GM12878 (cell line): ENCODE data around the gene BCAS3.

Source experiments
- CTCF ChIP-seq, 3 experiments: IDR thresholded peaks in 2 of 3; conservative IDR thresholded peaks in 1 of 3; 2 replicates each; pipeline ENCODE4 v1.5.1; 2011; ENCODE audit warnings: low read depth in 3 of 3, low read length in 3 of 3, mild to moderate bottlenecking in 3 of 3, control low read depth in 2 of 3, moderate library complexity in 2 of 3, inconsistent platforms in 1 of 3, mixed read lengths in 1 of 3; ENCODE audit not compliant: control insufficient read depth in 2 of 3, insufficient read depth in 1 of 3; ENCODE audit errors: extremely low read depth in 1 of 3
- FOS ChIP-seq: IDR thresholded peaks from 3 replicates; pipeline ENCODE4 v1.6.1; 2011; ENCODE audit warnings: borderline replicate concordance; ENCODE audit not compliant: insufficient read length; ENCODE audit errors: extremely low read depth
- KAT2A ChIP-seq: conservative IDR thresholded peaks from 2 replicates; pipeline ENCODE4 v1.6.1; 2011; ENCODE audit warnings: low read depth, low read length; ENCODE audit not compliant: control insufficient read depth
- KDM1A ChIP-seq: fragments of 200-600 bp; sonication (generic); IDR thresholded peaks from 2 replicates; pipeline ENCODE4 v1.6.1; 2016; ENCODE audit warnings: borderline replicate concordance
- POLR2A ChIP-seq: IDR thresholded peaks from 2 replicates; pipeline ENCODE4 v1.6.1; 2011; ENCODE audit warnings: low read depth, mild to moderate bottlenecking, low read length
- SP1 ChIP-seq: IDR thresholded peaks from one replicate; pipeline ENCODE4 v1.6.1; 2011; ENCODE audit warnings: low read depth, low read length
- SUPT20H ChIP-seq: IDR thresholded peaks from 2 replicates; pipeline ENCODE4 v1.6.1; 2011; ENCODE audit warnings: low read depth, mild to moderate bottlenecking, low read length, moderate library complexity, borderline replicate concordance; ENCODE audit not compliant: control insufficient read depth
- TF ChIP-seq, protein P1 (sequence below): IDR thresholded peaks from 2 replicates; pipeline ENCODE4 v1.6.1; 2012; ENCODE audit warnings: low read depth, low read length, improper control_type of control experiment

DNA sequence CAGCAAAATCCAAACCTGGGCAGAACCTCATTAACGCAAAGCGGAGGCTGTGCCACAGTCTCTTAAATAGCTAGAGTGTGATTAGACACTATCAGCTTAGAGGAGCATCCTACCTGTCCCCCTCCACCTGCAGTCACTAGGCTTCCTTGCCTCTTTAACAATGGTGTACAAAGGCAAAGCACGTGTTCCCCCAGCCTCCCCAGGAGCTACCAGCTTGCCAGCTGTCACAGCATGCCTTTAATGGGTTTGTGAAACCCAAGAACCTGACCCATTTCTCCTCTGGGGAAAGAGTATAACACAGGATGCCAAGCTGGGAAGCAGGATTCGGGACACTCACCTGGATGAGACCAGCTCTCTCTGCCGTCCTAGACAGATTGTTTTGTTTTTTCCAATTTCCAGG lies 684.7 kb downstream of the BCAS3 start:
- no peak for TF ChIP-seq SP1
- TF ChIP-seq CTCF (IDR thresholded peaks at IDR 0.05 in 2 of 3, conservative IDR thresholded peaks at IDR 0.05 in 1 of 3; ENCODE audit: control insufficient read depth in 2 of 3, extremely low read depth in 1 of 3, insufficient read depth in 1 of 3, low read depth in 3 of 3, low read length in 3 of 3), result no peak
- TF ChIP-seq KAT2A, result no peak
- TF ChIP-seq POLR2A, result no peak
- TF ChIP-seq SUPT20H, result no peak
- TF ChIP-seq, protein P1, sequence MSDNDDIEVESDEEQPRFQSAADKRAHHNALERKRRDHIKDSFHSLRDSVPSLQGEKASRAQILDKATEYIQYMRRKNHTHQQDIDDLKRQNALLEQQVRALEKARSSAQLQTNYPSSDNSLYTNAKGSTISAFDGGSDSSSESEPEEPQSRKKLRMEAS, result no peak
- TF ChIP-seq KDM1A, result no peak
- no peak for TF ChIP-seq FOS
